ENCODE results near the gene KISS1R. TPM values are rescaled to one million over a fixed set of nuclear protein-coding genes. Genes with fewer than 3 reads are reported as not detected.

KISS1R gene
- total and polyA plus RNA-seq, 2 donors (not counting 1 experiment from before 2014, with no cell fraction given) = not detected

DNA sequence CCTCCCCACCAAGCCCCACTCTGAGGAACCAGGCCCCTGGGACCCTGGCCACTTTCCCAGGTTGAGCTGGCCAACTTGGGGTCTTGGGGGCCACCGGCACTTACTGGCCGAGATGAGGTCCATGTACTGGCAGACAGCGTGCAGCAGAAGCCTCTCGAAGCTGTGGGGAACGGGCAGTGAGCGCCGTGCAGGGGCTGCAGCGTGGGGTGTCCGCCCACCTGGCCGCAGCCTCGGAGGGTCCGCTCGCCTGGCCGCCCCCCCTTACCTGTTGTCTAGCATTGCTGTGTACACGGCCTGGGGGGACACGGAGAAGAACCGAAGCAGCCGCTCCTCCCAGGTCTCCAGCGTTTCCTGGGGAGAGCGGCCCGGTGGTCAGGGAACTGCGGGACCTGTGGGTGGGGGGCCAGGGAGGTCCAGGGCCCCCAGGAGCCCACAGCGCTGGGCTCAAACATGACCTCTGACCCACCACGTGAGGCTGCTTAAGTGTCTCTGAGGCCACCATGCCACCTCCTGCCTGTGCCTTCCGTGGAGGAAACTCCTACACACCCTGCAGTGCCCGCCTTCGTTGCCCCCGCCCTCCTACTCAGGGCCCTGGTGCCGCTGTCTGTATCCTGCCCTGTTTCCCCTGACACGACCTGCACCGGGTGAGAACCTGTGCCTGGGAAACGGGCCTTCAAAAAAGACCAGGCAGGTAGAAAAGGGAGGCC lies 17.6 kb upstream of the KISS1R start:
- Histone ChIP-seq H3K4me1 (ENCODE audit: control insufficient read depth, extremely low read depth, insufficient read depth, low read length) (no peaks in the 10 kb centered on the region), H3K4me2 (ENCODE audit: extremely low read depth, insufficient read depth, low read length) (no peak overlapping the region), H3K27me3 (ENCODE audit: control insufficient read depth, insufficient read depth, low read length) (no peaks in the 10 kb centered on the region), H3K79me2 (ENCODE audit: control insufficient read depth, insufficient read depth, low read length) (no peaks in the 10 kb centered on the region), H3K36me3 (ENCODE audit: control insufficient read depth, insufficient read depth, low read length) (peaks cover 10% of the 10 kb centered on the region), H3K9ac (ENCODE audit: insufficient read depth, low read length) (no peak overlapping the region), H3K4me3 (replicated peaks in 1 of 4; ENCODE audit: control extremely low read depth in 1 of 4, insufficient read depth in 1 of 4, low read depth in 3 of 4, low read length in 4 of 4) (no peak overlapping the region), H3K27ac (ENCODE audit: insufficient read depth, low read length) (no peak overlapping the region), H3K9me3 (ENCODE audit: control insufficient read depth, insufficient read depth, low read depth, low read length) (no peaks in the 10 kb centered on the region), H4K20me1 (ENCODE audit: control insufficient read depth, extremely low read depth, insufficient read depth, low read length) (no peaks in the 10 kb centered on the region), H2AFZ (ENCODE audit: low read length) (no peak overlapping the region)
- TF ChIP-seq, protein P1, sequence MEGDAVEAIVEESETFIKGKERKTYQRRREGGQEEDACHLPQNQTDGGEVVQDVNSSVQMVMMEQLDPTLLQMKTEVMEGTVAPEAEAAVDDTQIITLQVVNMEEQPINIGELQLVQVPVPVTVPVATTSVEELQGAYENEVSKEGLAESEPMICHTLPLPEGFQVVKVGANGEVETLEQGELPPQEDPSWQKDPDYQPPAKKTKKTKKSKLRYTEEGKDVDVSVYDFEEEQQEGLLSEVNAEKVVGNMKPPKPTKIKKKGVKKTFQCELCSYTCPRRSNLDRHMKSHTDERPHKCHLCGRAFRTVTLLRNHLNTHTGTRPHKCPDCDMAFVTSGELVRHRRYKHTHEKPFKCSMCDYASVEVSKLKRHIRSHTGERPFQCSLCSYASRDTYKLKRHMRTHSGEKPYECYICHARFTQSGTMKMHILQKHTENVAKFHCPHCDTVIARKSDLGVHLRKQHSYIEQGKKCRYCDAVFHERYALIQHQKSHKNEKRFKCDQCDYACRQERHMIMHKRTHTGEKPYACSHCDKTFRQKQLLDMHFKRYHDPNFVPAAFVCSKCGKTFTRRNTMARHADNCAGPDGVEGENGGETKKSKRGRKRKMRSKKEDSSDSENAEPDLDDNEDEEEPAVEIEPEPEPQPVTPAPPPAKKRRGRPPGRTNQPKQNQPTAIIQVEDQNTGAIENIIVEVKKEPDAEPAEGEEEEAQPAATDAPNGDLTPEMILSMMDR (conservative IDR thresholded peaks at IDR 0.05 in 1 of 2, IDR thresholded peaks at IDR 0.05 in 1 of 2; ENCODE audit: low read depth in 1 of 2, low read length in 2 of 2) = no peak
- no peak for TF ChIP-seq EZH2 (IDR thresholded peaks at IDR 0.05; ENCODE audit: low read length, missing control alignments)
- DNase-seq (ENCODE audit: low read depth in 2 of 2) = no peak

DNA sequence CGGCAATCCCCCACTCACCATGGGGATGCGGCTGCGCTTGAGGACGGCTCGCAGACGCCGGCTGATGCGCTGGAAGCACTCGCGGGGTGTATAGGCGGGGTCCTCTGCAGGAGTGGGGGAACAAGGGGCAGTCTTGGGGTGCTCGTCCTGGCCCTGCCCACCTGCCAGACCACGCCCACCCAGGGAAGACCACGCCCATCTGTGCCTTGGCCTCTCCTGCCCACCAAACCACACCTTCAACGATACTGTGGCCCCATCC lies 17.2 kb upstream of the KISS1R start:
- Histone ChIP-seq H2AFZ (ENCODE audit: low read length) (no peak overlapping the region), H3K9ac (ENCODE audit: insufficient read depth, low read length) (no peak overlapping the region), H3K79me2 (ENCODE audit: control insufficient read depth, insufficient read depth, low read length) (no peaks in the 10 kb centered on the region), H3K9me3 (ENCODE audit: control insufficient read depth, insufficient read depth, low read depth, low read length) (no peaks in the 10 kb centered on the region), H3K27ac (ENCODE audit: insufficient read depth, low read length) (no peak overlapping the region), H3K27me3 (ENCODE audit: control insufficient read depth, insufficient read depth, low read length) (no peaks in the 10 kb centered on the region), H3K36me3 (ENCODE audit: control insufficient read depth, insufficient read depth, low read length) (peaks cover 10% of the 10 kb centered on the region), H3K4me2 (ENCODE audit: extremely low read depth, insufficient read depth, low read length) (no peak overlapping the region), H3K4me1 (ENCODE audit: control insufficient read depth, extremely low read depth, insufficient read depth, low read length) (no peaks in the 10 kb centered on the region), H4K20me1 (ENCODE audit: control insufficient read depth, extremely low read depth, insufficient read depth, low read length) (no peaks in the 10 kb centered on the region), H3K4me3 (replicated peaks in 1 of 4; ENCODE audit: control extremely low read depth in 1 of 4, insufficient read depth in 1 of 4, low read depth in 3 of 4, low read length in 4 of 4) (no peak overlapping the region)
- no peak for DNase-seq (ENCODE audit: low read depth in 2 of 2)
- TF ChIP-seq, protein P1 (conservative IDR thresholded peaks at IDR 0.05 in 1 of 2, IDR thresholded peaks at IDR 0.05 in 1 of 2; ENCODE audit: low read depth in 1 of 2, low read length in 2 of 2) = no peak
- no peak for TF ChIP-seq EZH2 (IDR thresholded peaks at IDR 0.05; ENCODE audit: low read length, missing control alignments)

DNA sequence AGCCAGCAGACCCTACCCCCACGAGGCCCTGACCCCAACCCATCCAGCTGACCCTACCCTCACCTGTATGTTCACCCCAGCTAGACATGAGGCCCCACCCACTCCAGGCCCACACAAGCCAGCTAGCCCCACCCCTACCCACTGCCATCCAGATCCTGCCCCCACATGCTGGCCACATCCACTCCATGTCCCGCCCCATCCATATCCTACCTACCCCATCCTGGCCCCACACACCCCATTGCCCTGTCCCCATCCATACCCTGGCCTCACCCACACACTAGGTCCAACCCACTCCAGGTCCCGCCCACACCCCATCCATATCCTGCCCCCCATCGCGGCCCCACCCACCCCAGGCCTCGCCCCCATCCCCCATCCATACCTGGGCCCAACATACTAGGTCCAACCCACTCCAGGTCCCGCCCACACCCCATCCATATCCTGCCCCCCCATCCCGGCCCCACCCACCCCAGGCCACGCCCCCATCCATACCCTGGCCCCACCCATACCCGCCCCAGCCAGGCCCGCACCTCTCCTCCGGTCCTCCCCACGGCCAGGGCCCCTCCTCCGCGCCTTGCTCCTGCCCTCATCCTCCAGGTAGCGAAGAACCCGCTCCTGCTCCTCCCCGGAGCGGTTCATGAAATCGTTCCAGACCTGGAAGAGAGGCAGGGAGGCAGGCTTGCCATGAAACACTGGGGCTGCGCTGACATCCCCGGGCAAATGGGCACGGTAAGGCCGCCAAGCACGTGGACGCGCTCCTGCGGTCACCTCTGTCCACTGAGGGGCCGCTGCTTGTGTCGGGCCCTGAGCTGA lies 16.6 kb upstream of the KISS1R start:
- H3K9ac ChIP-seq (ENCODE audit: insufficient read depth, low read length) = no peak overlapping the region
- peaks cover 10% of the 10 kb centered on the region for H3K36me3 ChIP-seq (ENCODE audit: control insufficient read depth, insufficient read depth, low read length)
- no peaks in the 10 kb centered on the region for H4K20me1 ChIP-seq (ENCODE audit: control insufficient read depth, extremely low read depth, insufficient read depth, low read length)
- no peak overlapping the region for H3K4me2 ChIP-seq (ENCODE audit: extremely low read depth, insufficient read depth, low read length)
- H3K4me3 ChIP-seq (replicated peaks in 1 of 4; ENCODE audit: control extremely low read depth in 1 of 4, insufficient read depth in 1 of 4, low read depth in 3 of 4, low read length in 4 of 4) = no peak overlapping the region
- H3K79me2 ChIP-seq (ENCODE audit: control insufficient read depth, insufficient read depth, low read length) = no peaks in the 10 kb centered on the region
- H3K4me1 ChIP-seq (ENCODE audit: control insufficient read depth, extremely low read depth, insufficient read depth, low read length) = no peaks in the 10 kb centered on the region
- no peak overlapping the region for H3K27ac ChIP-seq (ENCODE audit: insufficient read depth, low read length)
- TF ChIP-seq EZH2 (IDR thresholded peaks at IDR 0.05; ENCODE audit: low read length, missing control alignments) = no peak
- TF ChIP-seq, protein P1 (conservative IDR thresholded peaks at IDR 0.05 in 1 of 2, IDR thresholded peaks at IDR 0.05 in 1 of 2; ENCODE audit: low read depth in 1 of 2, low read length in 2 of 2) = no peak
- H3K9me3 ChIP-seq (ENCODE audit: control insufficient read depth, insufficient read depth, low read depth, low read length) = no peaks in the 10 kb centered on the region
- no peak for DNase-seq (ENCODE audit: low read depth in 2 of 2)
- H3K27me3 ChIP-seq (ENCODE audit: control insufficient read depth, insufficient read depth, low read length) = no peaks in the 10 kb centered on the region
- no peak overlapping the region for H2AFZ ChIP-seq (ENCODE audit: low read length)

Data from fibroblast of lung (primary cell).